SU-DHL-6 (cell line): ENCODE measurements around the gene RBM12.
A peak's percentile ranks its signal among the peaks of the same experiment; 100 is the strongest.

Experiments used
- H2AFZ ChIP-seq: fragments of 200-600 bp; sonication (generic); 2 replicates; pipeline ENCODE4 v1.6.1; 2014; ENCODE audit warnings: low read depth, mild to moderate bottlenecking, moderate library complexity, mixed read lengths, antibody characterized with exemption, low read length; ENCODE audit not compliant: severe bottlenecking
- H3F3A ChIP-seq: fragments of 200-600 bp; shearing (Covaris generic); 2 replicates; pipeline ENCODE4 v1.6.0; 2016; ENCODE audit warnings: antibody characterized with exemption, mild to moderate bottlenecking; ENCODE audit not compliant: insufficient read depth
- H3K27ac ChIP-seq: fragments of 200-600 bp; sonication (generic); 2 replicates; pipeline ENCODE4 v1.5.1; 2016; ENCODE audit warnings: low read depth, mild to moderate bottlenecking, low read length, moderate library complexity, mixed read lengths
- H3K27me3 ChIP-seq: fragments of 200-600 bp; sonication (generic), shearing (Covaris generic); 2 replicates; pipeline ENCODE4 v1.6.0; 2014; ENCODE audit warnings: mild to moderate bottlenecking, low read length
- H3K36me3 ChIP-seq: fragments of 200-600 bp; sonication (generic); 2 replicates; pipeline ENCODE4 v1.6.1; 2014; ENCODE audit warnings: mild to moderate bottlenecking, low read length, mixed read lengths
- H3K4me2 ChIP-seq: fragments of 300-600, 200-600 bp; shearing (Covaris generic), sonication (generic); 2 replicates; pipeline ENCODE4 v1.6.0; 2014; ENCODE audit warnings: low read length, low read depth, mild to moderate bottlenecking; ENCODE audit not compliant: poor library complexity, severe bottlenecking
- H3K4me3 ChIP-seq: fragments of 200-600 bp; sonication (generic); 2 replicates; pipeline ENCODE4 v1.5.1; 2014; ENCODE audit warnings: antibody characterized with exemption, low read length, mild to moderate bottlenecking, mixed read lengths; ENCODE audit not compliant: insufficient read depth, poor library complexity, severe bottlenecking
- H3K79me2 ChIP-seq: fragments of 200-600 bp; sonication (generic); 2 replicates; pipeline ENCODE4 v1.6.1; 2014; ENCODE audit warnings: mild to moderate bottlenecking, low read length, moderate library complexity; ENCODE audit not compliant: insufficient read depth
- H3K9ac ChIP-seq: fragments of 200-600 bp; sonication (generic); 2 replicates; pipeline ENCODE4 v1.7.0; 2014; ENCODE audit warnings: mild to moderate bottlenecking, low read length
- H3K9me2 ChIP-seq: fragments of 200-600 bp; sonication (generic); replicated peaks from 2 replicates; pipeline ENCODE4 v1.6.1; 2014; ENCODE audit warnings: low read length; ENCODE audit not compliant: insufficient read depth
- H3K9me3 ChIP-seq: fragments of 200-600 bp; sonication (generic); 2 replicates; pipeline ENCODE4 v1.6.1; 2014; ENCODE audit warnings: low read length, mixed read lengths; ENCODE audit not compliant: insufficient read depth
- H4K20me1 ChIP-seq: fragments of 200-600 bp; sonication (generic); 2 replicates; pipeline ENCODE4 v1.6.1; 2014; ENCODE audit warnings: low read depth, mild to moderate bottlenecking, antibody characterized with exemption, low read length, moderate library complexity, mixed read lengths
- CTCF ChIP-seq: fragments of 200-600 bp; sonication (generic); IDR thresholded peaks from one replicate; pipeline ENCODE4 v1.5.1; 2017; ENCODE audit warnings: antibody characterized with exemption, mild to moderate bottlenecking, low read length, moderate library complexity; ENCODE audit not compliant: insufficient read depth, poor library complexity, severe bottlenecking
- EZH2phosphoT487 ChIP-seq: fragments of 200-600 bp; sonication (generic), shearing (Covaris generic); conservative IDR thresholded peaks from 2 replicates; pipeline ENCODE4 v1.6.1; 2018; ENCODE audit warnings: mild to moderate bottlenecking, antibody characterized with exemption, low read length, moderate library complexity, mixed read lengths

The RBM12 gene

GRCh38 chr20:35698298-35699126, 33.8 kb upstream of the RBM12 start:
- no peaks in the 10 kb centered on the region for H3K9me2 ChIP-seq
- peak overlapping the region; percentile 93 for H2AFZ ChIP-seq
- peaks cover 8% of the 10 kb centered on the region; the same call in 1 of the 2 replicates for H3K36me3 ChIP-seq
- peaks cover 26% of the 10 kb centered on the region; the same call in 1 of the 2 replicates for H3K79me2 ChIP-seq
- H3K4me3 ChIP-seq: peak overlapping the region; percentile 92
- no peak for TF ChIP-seq CTCF
- TF ChIP-seq EZH2phosphoT487: no peak
- H3K9me3 ChIP-seq: no peaks in the 10 kb centered on the region
- H3K4me2 ChIP-seq: peak overlapping the region; percentile 67
- no peaks in the 10 kb centered on the region; the same call in 1 of the 2 replicates for H4K20me1 ChIP-seq
- no peaks in the 10 kb centered on the region for H3K27me3 ChIP-seq
- peak overlapping the region; percentile 70 for H3K27ac ChIP-seq
- H3K9ac ChIP-seq: peak overlapping the region; percentile 93
- peaks cover 52% of the 10 kb centered on the region for H3F3A ChIP-seq

GRCh38 chr20:35697696-35698297, 33.1 kb upstream of the RBM12 start:
- no peaks in the 10 kb centered on the region for H3K9me3 ChIP-seq
- H3K9me2 ChIP-seq: no peaks in the 10 kb centered on the region
- peaks cover 45% of the 10 kb centered on the region for H3F3A ChIP-seq
- H2AFZ ChIP-seq: peak overlapping the region; percentile 93
- no peak overlapping the region for H3K27ac ChIP-seq
- H3K4me3 ChIP-seq: peak overlapping the region; percentile 92
- H4K20me1 ChIP-seq: no peaks in the 10 kb centered on the region
- H3K36me3 ChIP-seq: 0 out of 2 replicates have a peak, but pooled peaks cover 2% of the 10 kb centered on the region
- TF ChIP-seq EZH2phosphoT487 (no peak), CTCF (no peak)
- peak overlapping the region; percentile 67 for H3K4me2 ChIP-seq
- peaks cover 26% of the 10 kb centered on the region; the same call in 1 of the 2 replicates for H3K79me2 ChIP-seq
- peak overlapping the region; percentile 93 for H3K9ac ChIP-seq
- no peaks in the 10 kb centered on the region for H3K27me3 ChIP-seq

- peaks cover 26% of the 10 kb centered on the region for H3F3A ChIP-seq
- H2AFZ ChIP-seq: no peak overlapping the region
- no peaks in the 10 kb centered on the region for H3K9me3 ChIP-seq
- no peaks in the 10 kb centered on the region for H3K27me3 ChIP-seq
- TF ChIP-seq EZH2phosphoT487 (no peak), CTCF (no peak)
- H3K79me2 ChIP-seq: peaks cover 26% of the 10 kb centered on the region; the same call in 1 of the 2 replicates
- no peak overlapping the region for H3K4me3 ChIP-seq
- no peak overlapping the region for H3K4me2 ChIP-seq
- no peak overlapping the region for H3K27ac ChIP-seq
- no peak overlapping the region for H3K9ac ChIP-seq
- no peaks in the 10 kb centered on the region for H3K9me2 ChIP-seq
- H4K20me1 ChIP-seq: no peaks in the 10 kb centered on the region
- H3K36me3 ChIP-seq: no peaks in the 10 kb centered on the region
These were observed 31.3 kb upstream of the RBM12 start for GRCh38 chr20:35695978-35696377.
